ENCODE results near the gene SUCLG2.

DNA sequence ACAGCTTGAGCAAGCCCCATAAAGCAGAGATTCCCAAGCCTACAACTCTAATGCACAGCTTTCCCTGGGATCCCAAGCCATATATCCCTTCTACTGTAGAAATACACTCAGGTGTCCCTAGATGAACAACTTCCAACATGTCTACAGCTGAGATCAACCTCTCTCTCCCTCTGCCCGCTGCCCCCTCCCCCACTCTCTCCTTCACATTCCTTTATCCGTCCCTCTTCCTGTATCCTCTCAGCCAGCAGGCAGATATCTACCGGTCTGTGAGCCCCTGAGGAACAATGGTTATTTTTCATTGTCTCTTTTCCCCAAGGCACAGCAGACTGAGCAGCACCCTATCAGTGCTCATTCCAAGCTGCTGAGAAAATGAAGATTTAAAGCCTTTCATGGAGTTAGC lies 138.6 kb downstream of the SUCLG2 start:
- TF ChIP-seq, protein P1, sequence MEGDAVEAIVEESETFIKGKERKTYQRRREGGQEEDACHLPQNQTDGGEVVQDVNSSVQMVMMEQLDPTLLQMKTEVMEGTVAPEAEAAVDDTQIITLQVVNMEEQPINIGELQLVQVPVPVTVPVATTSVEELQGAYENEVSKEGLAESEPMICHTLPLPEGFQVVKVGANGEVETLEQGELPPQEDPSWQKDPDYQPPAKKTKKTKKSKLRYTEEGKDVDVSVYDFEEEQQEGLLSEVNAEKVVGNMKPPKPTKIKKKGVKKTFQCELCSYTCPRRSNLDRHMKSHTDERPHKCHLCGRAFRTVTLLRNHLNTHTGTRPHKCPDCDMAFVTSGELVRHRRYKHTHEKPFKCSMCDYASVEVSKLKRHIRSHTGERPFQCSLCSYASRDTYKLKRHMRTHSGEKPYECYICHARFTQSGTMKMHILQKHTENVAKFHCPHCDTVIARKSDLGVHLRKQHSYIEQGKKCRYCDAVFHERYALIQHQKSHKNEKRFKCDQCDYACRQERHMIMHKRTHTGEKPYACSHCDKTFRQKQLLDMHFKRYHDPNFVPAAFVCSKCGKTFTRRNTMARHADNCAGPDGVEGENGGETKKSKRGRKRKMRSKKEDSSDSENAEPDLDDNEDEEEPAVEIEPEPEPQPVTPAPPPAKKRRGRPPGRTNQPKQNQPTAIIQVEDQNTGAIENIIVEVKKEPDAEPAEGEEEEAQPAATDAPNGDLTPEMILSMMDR (IDR thresholded peaks at IDR 0.05; ENCODE audit: insufficient read depth, low read length), result no peak
- no peak for TF ChIP-seq POLR2AphosphoS5 (IDR thresholded peaks at IDR 0.05; ENCODE audit: low read depth)

All from HL-60 (cell line).